Measurements from ENCODE around the gene CEP295NL.

GRCh38 chr17:78861229-78861628, 41.8 kb downstream of the CEP295NL start:
- TF ChIP-seq POLR2A (IDR thresholded peaks at IDR 0.05; ENCODE audit: low read depth, low read length) (no peak), POLR2AphosphoS5 (IDR thresholded peaks at IDR 0.05; ENCODE audit: low read depth, low read length) (no peak), PAX5 (IDR thresholded peaks at IDR 0.05; ENCODE audit: insufficient read depth, low read length, severe bottlenecking) (no peak), TAF1 (IDR thresholded peaks at IDR 0.05; ENCODE audit: low read depth, low read length) (no peak), POU2F2 (IDR thresholded peaks at IDR 0.05; ENCODE audit: low read depth, low read length) (no peak)
